Adrenal gland (tissue), 12 donors: Measurements from ENCODE around the gene TPD52L2. TPM values are rescaled to one million over a fixed set of nuclear protein-coding genes. Genes with fewer than 3 reads are reported as not detected.

Experiments used
- DNase-seq, 7 donors: peaks; one replicate each; pipeline ENCODE4 v3.0.0-alpha.2; 2019 to 2020
- H3K27ac ChIP-seq, 5 donors: fragments of 200-600 bp; sonication (generic) in 4 of 5; 1 replicate in 3 of 5; 2 replicates in 2 of 5; pipeline versions ENCODE4 v1.5.1 to v1.8.0; 2016 to 2020; ENCODE audit warnings: mild to moderate bottlenecking in 1 of 5
- H3K27me3 ChIP-seq: fragments of 200-600 bp; 2 replicates; pipeline ENCODE4 v1.8.0; 2021
- H3K36me3 ChIP-seq, 2 donors: fragments of 200-600 bp; replicated peaks in 1 of 2; 1 replicate in 1 of 2; 2 replicates in 1 of 2; pipeline versions ENCODE4 v1.5.1 to v1.8.0; 2018 to 2022
- H3K4me1 ChIP-seq, 2 donors: fragments of 200-600 bp; replicated peaks in 1 of 2; 1 replicate in 1 of 2; 2 replicates in 1 of 2; pipeline versions ENCODE4 v1.5.1 to v1.8.0; 2018 to 2021
- H3K4me3 ChIP-seq, 4 donors: fragments of 200-600 bp; sonication (generic) in 3 of 4; one replicate each; pipeline ENCODE4 v1.5.1; 2016 to 2018
- H3K9me3 ChIP-seq, 3 donors: fragments of 200-600 bp; sonication (generic) in 1 of 3; replicated peaks in 1 of 3; 1 replicate in 2 of 3; 2 replicates in 1 of 3; pipeline versions ENCODE4 v1.5.1 to v1.8.0; 2016 to 2021
- CTCF ChIP-seq, 6 experiments: fragments of 450-650 bp in 4 of 6; fragments of 200-600 bp in 2 of 6; sonication (generic) in 1 of 6; IDR thresholded peaks; 1 replicate in 5 of 6; 2 replicates in 1 of 6; pipeline versions ENCODE4 v1.5.1 to v1.8.0; 2016 to 2021; ENCODE audit warnings: antibody characterized with exemption in 6 of 6, mild to moderate bottlenecking in 2 of 6, moderate library complexity in 1 of 6
- POLR2A ChIP-seq, 2 donors: fragments of 450-650 bp; IDR thresholded peaks; one replicate each; pipeline ENCODE4 v1.6.1; 2017; ENCODE audit warnings: antibody characterized with exemption in 2 of 2, mild to moderate bottlenecking in 2 of 2, moderate library complexity in 1 of 2
- WGBS, 4 donors: extraction: QIAGEN DNeasy Blood & Tissue Kit in 2 of 4; methylation state at CpG; one replicate each; pipeline versions ENCODE4 v1.1.5 to v1.1.7; 2013 to 2017; 5-methylcytosine and 5-hydroxymethylcytosine counted together
- intact Hi-C, 2 donors: fragments of 100-400 bp; cut with DNase I; formaldehyde crosslinking; loops; one replicate each; pipeline versions ENCODE4 v1.14.1 to v1.15.0; 2022 to 2023
- polyA plus RNA-seq, 3 donors: library from polyadenylated mRNA; stranded (reverse); fragments of 200-250 nt in 2 of 3; fragments of 350-450 nt in 1 of 3; fragmentation: Illumina TruSeq in 1 of 3; extraction: RNeasy Lipid Tissue Mini Kit (QIAGEN cat#74804) in 1 of 3; gene quantifications; one replicate each; pipeline ENCODE4 v1.2.3, GENCODE V29; 2013 to 2014
- total RNA-seq, 9 donors: library from RNA; depleted of rRNA in 4 of 9; stranded (reverse); fragments of >200 nt in 4 of 9; fragments of 120-200 nt in 1 of 9; fragmentation: NEBNext Ultra II Directional in 1 of 9; extraction: Animal tissue kit (Norgen Biotek cat#: 25700) in 1 of 9; gene quantifications; one replicate each; pipeline versions ENCODE4 v1.1.0 to v1.2.4, GENCODE V29; 2013 to 2023
- donor health status: healthy with polysubstance abuse.
- donor health status: Bipolar disorder and iron deficiency.
- donor health status: DM: yes; HTN: yes; CAD: no.
- donor health status: DM: no; HTN: no; CAD: no.
- donor health status: DM: no; HTN: no; CAD: no.
- donor health status: DM: yes; HTN: yes; CAD: no.

Gene TPD52L2
- total and polyA plus RNA-seq, 12 donors: 81.9 to 125 (median 112) TPM

- Histone ChIP-seq H3K27me3 (no peaks in the 10 kb centered on the region), H3K9me3 (no peaks in the 10 kb centered on the region), H3K4me1 (peaks cover 0 to 7% of the 10 kb centered on the region in 2 donors), H3K27ac (peak overlapping the region in 2 of 5 donors; percentile 26 to 76), H3K4me3 (no peak overlapping the region), H3K36me3 (no peaks in the 10 kb centered on the region)
- intact Hi-C loops: no loop called here
- TF ChIP-seq CTCF (IDR thresholded peaks at IDR 0.05): no peak
- TF ChIP-seq POLR2A (IDR thresholded peaks at IDR 0.05): no peak
- DNase-seq: no peak
- WGBS, 4 donors: 66 to 77% (median 70%) methylated on average over 11 to 13 of the region's 13 CpGs
Measured at GRCh38 chr20:63826753-63827152, 38.3 kb upstream of the TPD52L2 start.

GRCh38 chr20:63828124-63828523 is 36.9 kb upstream of the TPD52L2 start:
- H3K4me1 ChIP-seq: peaks cover 0 to 7% of the 10 kb centered on the region in 2 donors
- WGBS, 4 donors: 77 to 96% (median 84%) methylated on average over 8 of the region's 8 CpGs
- H3K9me3 ChIP-seq: no peaks in the 10 kb centered on the region
- no peak for DNase-seq
- TF ChIP-seq CTCF (IDR thresholded peaks at IDR 0.05): no peak
- no peak for TF ChIP-seq POLR2A (IDR thresholded peaks at IDR 0.05)
- H3K27me3 ChIP-seq: no peaks in the 10 kb centered on the region
- H3K27ac ChIP-seq: peak overlapping the region in 2 of 5 donors; percentile 32 to 80
- H3K36me3 ChIP-seq: no peaks in the 10 kb centered on the region
- intact Hi-C loops: no loop called here
- peak overlapping the region in 1 of 4 donors; percentile 99 for H3K4me3 ChIP-seq

- Histone ChIP-seq H3K4me1 (peaks cover 0 to 7% of the 10 kb centered on the region in 2 donors), H3K4me3 (peak overlapping the region in 1 of 4 donors; percentile 99), H3K9me3 (no peaks in the 10 kb centered on the region), H3K27ac (peak overlapping the region in 2 of 5 donors; percentile 32 to 80), H3K27me3 (no peaks in the 10 kb centered on the region), H3K36me3 (no peaks in the 10 kb centered on the region)
- DNase-seq: no peak
- TF ChIP-seq POLR2A (IDR thresholded peaks at IDR 0.05): no peak
- TF ChIP-seq CTCF (IDR thresholded peaks at IDR 0.05): no peak
- 64 to 85% (median 80%) methylated on average over 9 to 14 of the region's 14 CpGs for WGBS, 4 donors
- intact Hi-C loops: no loop called here
Measured at GRCh38 chr20:63828545-63828944, 36.5 kb upstream of the TPD52L2 start.

GRCh38 chr20:63828951-63829350 is 36.1 kb upstream of the TPD52L2 start:
- H3K9me3 ChIP-seq: no peaks in the 10 kb centered on the region
- 74 to 81% (median 77%) methylated on average over 7 to 10 of the region's 10 CpGs for WGBS, 4 donors
- intact Hi-C loops: no loop called here
- H3K27ac ChIP-seq: peak overlapping the region in 3 of 5 donors; percentile 29 to 80 (median 32)
- no peak for DNase-seq
- TF ChIP-seq CTCF (IDR thresholded peaks at IDR 0.05): no peak
- no peak for TF ChIP-seq POLR2A (IDR thresholded peaks at IDR 0.05)
- H3K4me3 ChIP-seq: peak overlapping the region in 1 of 4 donors; percentile 99
- H3K36me3 ChIP-seq: no peaks in the 10 kb centered on the region
- H3K4me1 ChIP-seq: peaks cover 0 to 9% of the 10 kb centered on the region in 2 donors
- H3K27me3 ChIP-seq: no peaks in the 10 kb centered on the region
